OCI-LY1 (cell line): ENCODE data around the gene CTNNBL1.

Experiments used
- H2AFZ ChIP-seq: fragments of 200-600 bp; sonication (generic), shearing (Covaris generic); 2 replicates; pipeline ENCODE4 v1.6.0; 2014; ENCODE audit warnings: antibody characterized with exemption, mild to moderate bottlenecking, low read length
- H3F3A ChIP-seq: fragments of 200-600 bp; sonication (generic), shearing (Covaris generic); 2 replicates; pipeline ENCODE4 v1.6.0; 2014; ENCODE audit warnings: mild to moderate bottlenecking, antibody characterized with exemption, low read length, moderate library complexity; ENCODE audit not compliant: insufficient read depth
- H3K27ac ChIP-seq: fragments of 200-600 bp; sonication (generic); 2 replicates; pipeline ENCODE4 v1.5.1; 2014; ENCODE audit warnings: low read length, mixed run types, mild to moderate bottlenecking, low read depth; ENCODE audit not compliant: poor library complexity, severe bottlenecking
- H3K27me3 ChIP-seq: fragments of 200-600 bp; sonication (generic); 2 replicates; pipeline ENCODE4 v1.6.0; 2014; ENCODE audit warnings: antibody characterized with exemption, mild to moderate bottlenecking, low read length, moderate library complexity; ENCODE audit not compliant: insufficient read depth
- H3K36me3 ChIP-seq: fragments of 200-600 bp; sonication (generic); 2 replicates; pipeline ENCODE4 v1.6.1; 2014; ENCODE audit warnings: mild to moderate bottlenecking, antibody characterized with exemption, low read length, moderate library complexity, mixed read lengths; ENCODE audit not compliant: insufficient read depth
- H3K4me1 ChIP-seq: fragments of 200-600 bp; sonication (generic); 2 replicates; pipeline ENCODE4 v1.5.1; 2014; ENCODE audit warnings: mild to moderate bottlenecking, low read length, moderate library complexity; ENCODE audit not compliant: insufficient read depth, severe bottlenecking
- H3K4me2 ChIP-seq: fragments of 200-600 bp; sonication (generic), shearing (Covaris generic); 2 replicates; pipeline ENCODE4 v1.6.1; 2014; ENCODE audit warnings: low read length
- H3K4me3 ChIP-seq: fragments of 200-600 bp; sonication (generic); 2 replicates; pipeline ENCODE4 v1.5.1; 2014; ENCODE audit warnings: low read length, low read depth, mild to moderate bottlenecking, mixed read lengths; ENCODE audit not compliant: poor library complexity, severe bottlenecking
- H3K79me2 ChIP-seq: fragments of 200-600 bp; shearing (Covaris generic); 2 replicates; pipeline ENCODE4 v1.6.1; 2016; ENCODE audit warnings: mixed run types, low read length, mixed read lengths; ENCODE audit not compliant: insufficient read depth
- H3K9ac ChIP-seq: fragments of 200-600 bp; sonication (generic), shearing (Covaris generic); 2 replicates; pipeline ENCODE4 v1.6.1; 2014; ENCODE audit warnings: mild to moderate bottlenecking, low read length, mixed read lengths
- H3K9me2 ChIP-seq: fragments of 200-600 bp; sonication (generic), shearing (Covaris generic); 2 replicates; pipeline ENCODE4 v1.6.1; 2014; ENCODE audit warnings: low read depth, mild to moderate bottlenecking, low read length, mixed read lengths
- H3K9me3 ChIP-seq: fragments of 200-600 bp; shearing (Covaris generic); 2 replicates; pipeline ENCODE4 v1.6.1; 2014; ENCODE audit warnings: low read length, mixed read lengths
- H4K20me1 ChIP-seq: fragments of 200-600 bp; sonication (generic), shearing (Covaris generic); 2 replicates; pipeline ENCODE4 v1.6.0; 2016; ENCODE audit warnings: mild to moderate bottlenecking, low read length; ENCODE audit not compliant: insufficient read depth
- EZH2 ChIP-seq: fragments of 200-600 bp; sonication (generic), shearing (Covaris generic); IDR thresholded peaks from 2 replicates; pipeline ENCODE4 v1.8.0; 2017; ENCODE audit warnings: borderline replicate concordance, mixed run types, mild to moderate bottlenecking, antibody characterized with exemption, low read length, moderate library complexity, mixed read lengths
- TF ChIP-seq, protein P1 (sequence below): fragments of 200-600 bp; sonication (generic), shearing (Covaris generic); IDR thresholded peaks from 2 replicates; pipeline ENCODE4 v1.5.1; 2017; ENCODE audit warnings: mild to moderate bottlenecking, antibody characterized with exemption, low read length, moderate library complexity, mixed read lengths

Gene CTNNBL1

DNA sequence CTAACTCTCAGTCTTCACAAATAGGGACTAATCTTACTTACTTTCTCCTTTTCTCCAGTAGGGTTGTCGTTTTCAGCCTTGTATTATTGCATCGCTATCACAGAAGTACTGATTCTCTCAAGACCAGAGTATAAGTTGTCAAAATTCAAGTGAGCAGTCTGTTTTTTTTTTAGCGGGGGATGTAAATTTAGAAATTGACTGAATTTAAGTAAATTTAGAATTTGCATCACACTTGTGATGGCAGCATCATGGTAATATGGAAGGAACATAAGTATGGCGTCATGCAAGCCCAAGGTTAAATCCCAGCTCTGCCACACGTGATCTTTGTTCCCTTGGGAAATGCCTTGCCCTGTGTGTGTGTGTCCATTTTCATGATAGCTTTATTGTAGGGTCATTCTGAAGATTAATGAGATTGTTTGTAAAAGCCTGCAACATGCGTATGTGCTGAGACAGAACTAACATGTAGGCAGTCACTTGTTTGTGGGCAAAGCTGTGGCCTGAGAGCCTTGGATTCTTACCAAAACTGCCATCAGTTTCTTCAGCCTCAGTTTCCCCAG lies 156.3 kb downstream of the CTNNBL1 start:
- H3K4me1 ChIP-seq: peaks cover 13% of the 10 kb centered on the region
- no peak overlapping the region for H2AFZ ChIP-seq
- H3K4me2 ChIP-seq: no peak overlapping the region
- no peaks in the 10 kb centered on the region for H4K20me1 ChIP-seq
- H3K9ac ChIP-seq: no peak overlapping the region
- TF ChIP-seq, protein P1, sequence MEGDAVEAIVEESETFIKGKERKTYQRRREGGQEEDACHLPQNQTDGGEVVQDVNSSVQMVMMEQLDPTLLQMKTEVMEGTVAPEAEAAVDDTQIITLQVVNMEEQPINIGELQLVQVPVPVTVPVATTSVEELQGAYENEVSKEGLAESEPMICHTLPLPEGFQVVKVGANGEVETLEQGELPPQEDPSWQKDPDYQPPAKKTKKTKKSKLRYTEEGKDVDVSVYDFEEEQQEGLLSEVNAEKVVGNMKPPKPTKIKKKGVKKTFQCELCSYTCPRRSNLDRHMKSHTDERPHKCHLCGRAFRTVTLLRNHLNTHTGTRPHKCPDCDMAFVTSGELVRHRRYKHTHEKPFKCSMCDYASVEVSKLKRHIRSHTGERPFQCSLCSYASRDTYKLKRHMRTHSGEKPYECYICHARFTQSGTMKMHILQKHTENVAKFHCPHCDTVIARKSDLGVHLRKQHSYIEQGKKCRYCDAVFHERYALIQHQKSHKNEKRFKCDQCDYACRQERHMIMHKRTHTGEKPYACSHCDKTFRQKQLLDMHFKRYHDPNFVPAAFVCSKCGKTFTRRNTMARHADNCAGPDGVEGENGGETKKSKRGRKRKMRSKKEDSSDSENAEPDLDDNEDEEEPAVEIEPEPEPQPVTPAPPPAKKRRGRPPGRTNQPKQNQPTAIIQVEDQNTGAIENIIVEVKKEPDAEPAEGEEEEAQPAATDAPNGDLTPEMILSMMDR: no peak
- TF ChIP-seq EZH2: no peak
- H3K36me3 ChIP-seq: peaks cover 16% of the 10 kb centered on the region; the same call in 1 of the 2 replicates
- no peak overlapping the region for H3K4me3 ChIP-seq
- H3K27ac ChIP-seq: no peak overlapping the region
- no peaks in the 10 kb centered on the region for H3K9me2 ChIP-seq
- no peaks in the 10 kb centered on the region for H3F3A ChIP-seq
- no peaks in the 10 kb centered on the region for H3K27me3 ChIP-seq
- H3K79me2 ChIP-seq: no peaks in the 10 kb centered on the region
- H3K9me3 ChIP-seq: no peaks in the 10 kb centered on the region

DNA sequence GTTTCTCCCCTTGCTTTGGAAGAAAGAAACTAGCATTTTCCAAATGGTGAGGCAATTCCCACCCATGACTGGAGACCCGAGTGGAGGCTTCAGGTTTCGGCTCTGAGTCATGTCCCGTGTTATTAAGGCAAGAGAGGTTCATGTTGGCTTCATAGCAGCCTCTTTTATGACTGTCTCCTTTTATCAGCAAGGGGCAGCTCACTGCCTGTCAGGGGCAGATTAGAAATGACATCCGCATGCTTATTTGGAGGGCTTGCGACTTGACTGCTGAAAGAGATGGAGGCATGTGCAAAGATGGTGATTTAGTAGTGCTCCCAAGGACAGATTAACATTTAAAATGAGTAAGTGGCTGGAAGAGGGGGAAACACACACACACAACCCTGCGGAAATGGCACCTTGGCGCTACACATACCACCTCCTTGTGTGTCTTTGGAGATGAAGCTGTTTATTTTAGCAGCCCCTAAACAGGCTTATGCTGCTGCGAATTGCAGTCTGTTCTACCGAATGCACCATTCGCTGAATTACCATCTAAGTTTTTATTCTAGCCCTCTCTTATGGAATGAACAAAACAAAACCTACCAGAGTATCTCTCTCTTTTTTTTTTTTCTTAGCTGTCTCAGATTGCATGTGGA lies 157.0 kb downstream of the CTNNBL1 start:
- Histone ChIP-seq H3K4me1 (peaks cover 13% of the 10 kb centered on the region), H3K36me3 (peaks cover 15% of the 10 kb centered on the region; the same call in 1 of the 2 replicates), H4K20me1 (no peaks in the 10 kb centered on the region), H3K9me2 (no peaks in the 10 kb centered on the region), H3K4me2 (no peak overlapping the region), H3F3A (no peaks in the 10 kb centered on the region), H3K27ac (no peak overlapping the region), H3K9ac (no peak overlapping the region), H3K79me2 (no peaks in the 10 kb centered on the region), H3K27me3 (no peaks in the 10 kb centered on the region), H3K9me3 (no peaks in the 10 kb centered on the region), H3K4me3 (no peak overlapping the region), H2AFZ (no peak overlapping the region)
- no peak for TF ChIP-seq EZH2
- TF ChIP-seq, protein P1: no peak

DNA sequence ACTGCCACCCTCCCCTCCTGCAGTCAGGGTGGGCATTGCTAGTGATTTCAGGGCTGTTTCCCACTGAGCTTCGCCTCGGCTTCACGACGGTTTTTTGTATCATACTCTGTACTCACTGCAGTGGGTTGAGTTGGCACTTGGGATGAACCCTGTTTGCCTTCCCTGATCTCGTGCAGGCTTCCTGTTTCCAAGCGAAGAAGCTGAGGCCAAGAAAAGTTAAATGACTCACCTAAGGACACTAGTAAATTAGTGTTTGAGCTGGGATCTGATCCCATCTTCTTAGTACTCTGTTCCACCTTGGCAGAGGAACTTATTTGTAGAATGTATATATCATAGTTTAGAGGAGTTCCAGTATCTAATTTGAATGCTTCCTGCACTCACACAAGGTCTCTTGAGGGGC lies 158.8 kb downstream of the CTNNBL1 start:
- H3K27me3 ChIP-seq: no peaks in the 10 kb centered on the region
- H3K4me2 ChIP-seq: no peak overlapping the region
- no peak overlapping the region for H2AFZ ChIP-seq
- no peak overlapping the region for H3K27ac ChIP-seq
- no peaks in the 10 kb centered on the region for H4K20me1 ChIP-seq
- TF ChIP-seq EZH2: no peak
- TF ChIP-seq, protein P1: no peak
- H3K9me2 ChIP-seq: no peaks in the 10 kb centered on the region
- H3F3A ChIP-seq: no peaks in the 10 kb centered on the region
- H3K9ac ChIP-seq: no peak overlapping the region
- no peaks in the 10 kb centered on the region for H3K9me3 ChIP-seq
- no peak overlapping the region for H3K4me3 ChIP-seq
- H3K4me1 ChIP-seq: peaks cover 13% of the 10 kb centered on the region
- peaks cover 20% of the 10 kb centered on the region; the same call in 1 of the 2 replicates for H3K36me3 ChIP-seq
- no peaks in the 10 kb centered on the region for H3K79me2 ChIP-seq
